Tibial artery (tissue), 4 donors: ENCODE results near the gene RNF207.
A peak's percentile ranks its signal among the peaks of the same experiment; 100 is the strongest.

Experiments used
- DNase-seq, 2 donors: peaks; one replicate each; pipeline ENCODE4 v3.0.0-alpha.2; 2019
- H3K27ac ChIP-seq, 2 donors: fragments of 200-600 bp; sonication (generic) in 1 of 2; 1 replicate in 1 of 2; 2 replicates in 1 of 2; pipeline ENCODE4 v1.5.1; 2018 to 2019; ENCODE audit warnings: mild to moderate bottlenecking in 1 of 2
- H3K27me3 ChIP-seq, 2 donors: fragments of 200-600 bp; sonication (generic) in 1 of 2; one replicate each; pipeline versions ENCODE4 v1.5.1 to v1.6.0; 2016 to 2019
- H3K36me3 ChIP-seq, 3 donors: fragments of 200-600 bp; sonication (generic) in 2 of 3; one replicate each; pipeline ENCODE4 v1.5.1; 2016 to 2019; ENCODE audit warnings: mild to moderate bottlenecking in 2 of 3
- H3K4me1 ChIP-seq, 4 donors: fragments of 200-600 bp; sonication (generic) in 2 of 4; 1 replicate in 3 of 4; 2 replicates in 1 of 4; pipeline ENCODE4 v1.5.1; 2016 to 2019
- H3K4me3 ChIP-seq, 2 donors: fragments of 200-600 bp; sonication (generic) in 1 of 2; 1 replicate in 1 of 2; 2 replicates in 1 of 2; pipeline ENCODE4 v1.5.1; 2018 to 2019; ENCODE audit warnings: mild to moderate bottlenecking in 2 of 2
- H3K9me3 ChIP-seq, 3 donors: fragments of 200-600 bp; sonication (generic) in 1 of 3; one replicate each; pipeline ENCODE4 v1.5.1; 2016 to 2019
- CTCF ChIP-seq, 2 experiments: fragments of 200-600 bp in 1 of 2; fragments of 450-650 bp in 1 of 2; IDR thresholded peaks; one replicate each; pipeline ENCODE4 v1.5.1; 2017 to 2019; ENCODE audit warnings: antibody characterized with exemption in 2 of 2, mild to moderate bottlenecking in 1 of 2, moderate library complexity in 1 of 2
- intact Hi-C: fragments of 100-400 bp; cut with DNase I; formaldehyde crosslinking; loops from one replicate; pipeline ENCODE4 v1.15.0; 2023; ENCODE audit warnings: low total_unique reads

Gene RNF207

GRCh38 chr1:6199298-6200187 lies 6.4 kb upstream of the RNF207 start, which contains the start of gene RPL22:
TSS of gene RPL22 (minus strand) at chr1:6199595. CDS start at chr1:6199573, 22 bp downstream.
- H3K27ac ChIP-seq, result peak within 1 kb of the TSS; percentile 71 to 84
- peaks cover 17 to 30% (median 28%) of the 10 kb centered on the region in 3 donors for H3K36me3 ChIP-seq
- DNase-seq, result peak; percentile 99
- H3K27me3 ChIP-seq, result no peaks in the 10 kb centered on the region
- H3K4me3 ChIP-seq, result peak within 1 kb of the TSS; percentile 92 to 97
- intact Hi-C loops, result loop anchor here (2.0 to 5.0 kb wide), 2 partner anchors 38 to 193 kb away; partner anchors contain the start of genes ACOT7 and ICMT
- TF ChIP-seq CTCF (IDR thresholded peaks at IDR 0.05), result no peak
- H3K4me1 ChIP-seq, result peaks cover 0 to 31% (median 21%) of the 10 kb centered on the region in 4 donors
- H3K9me3 ChIP-seq, result no peaks in the 10 kb centered on the region

DNA sequence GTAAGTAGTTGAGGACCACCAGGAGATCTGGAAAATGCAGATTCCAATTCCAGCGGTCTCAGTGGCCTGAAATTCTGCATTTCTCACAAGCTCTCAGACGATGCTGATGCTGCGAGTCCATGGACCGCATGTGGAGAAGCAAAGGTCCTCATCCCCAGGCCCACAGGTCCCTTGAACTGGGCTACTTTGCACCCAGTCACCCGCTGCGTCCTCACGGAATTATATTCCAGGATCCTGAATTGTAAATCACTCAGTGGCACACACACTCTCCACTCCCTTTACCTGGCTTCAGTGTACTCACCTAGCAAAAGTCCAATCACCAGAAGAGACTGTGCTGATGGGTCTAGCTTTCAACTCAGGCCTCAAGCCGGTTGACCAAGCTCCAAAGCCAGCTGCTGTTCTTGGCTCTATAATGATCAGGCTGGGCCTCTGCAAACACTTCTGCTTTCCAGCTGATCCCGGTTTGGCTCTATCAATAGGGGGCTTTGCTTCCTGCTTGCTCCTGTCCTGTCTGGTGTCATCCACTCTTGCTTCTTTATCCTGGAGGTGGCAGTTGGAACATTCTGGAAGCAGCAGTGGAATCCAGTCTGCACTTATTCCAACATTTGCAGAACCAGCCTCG lies 5.6 kb upstream of the RNF207 start:
- intact Hi-C loops, result no loop called here
- peaks cover 0 to 38% (median 29%) of the 10 kb centered on the region in 4 donors for H3K4me1 ChIP-seq
- peak overlapping the region; percentile 92 to 97 for H3K4me3 ChIP-seq

DNA sequence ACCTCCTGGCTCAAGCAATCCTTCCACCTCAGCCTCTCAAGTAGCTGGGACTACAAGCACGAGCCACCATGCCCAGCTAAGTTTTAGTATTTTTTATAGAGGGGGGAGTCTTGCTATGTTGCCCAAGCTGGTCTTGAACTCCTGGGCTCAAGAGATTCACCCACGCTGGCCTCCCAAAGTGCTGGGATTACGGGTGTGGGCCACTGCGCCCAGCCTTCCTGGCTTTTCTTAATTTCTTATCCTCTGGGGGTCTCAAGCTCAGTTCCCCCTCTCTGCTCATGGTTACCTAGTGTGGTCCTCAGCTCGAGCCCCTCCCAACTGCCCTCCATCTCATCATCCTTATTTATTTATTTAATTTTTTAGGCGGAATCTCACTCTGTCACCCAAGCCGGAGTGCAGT lies 3.7 kb upstream of the RNF207 start:
- Histone ChIP-seq H3K36me3 (peaks cover 0 to 3% (median 1%) of the 10 kb centered on the region in 3 donors), H3K4me3 (no peak overlapping the region), H3K4me1 (peaks cover 0 to 51% (median 42%) of the 10 kb centered on the region in 4 donors), H3K9me3 (no peaks in the 10 kb centered on the region), H3K27me3 (no peaks in the 10 kb centered on the region), H3K27ac (no peak overlapping the region)
- no peak for TF ChIP-seq CTCF (IDR thresholded peaks at IDR 0.05)
- intact Hi-C loops, result no loop called here
- DNase-seq, result no peak

More for the DNA sequence above, 5.6 kb upstream of the RNF207 start:
- TF ChIP-seq CTCF (IDR thresholded peaks at IDR 0.05), result no peak
- no peak for DNase-seq
- peaks cover 10 to 23% (median 21%) of the 10 kb centered on the region in 3 donors for H3K36me3 ChIP-seq
- no peaks in the 10 kb centered on the region for H3K27me3 ChIP-seq
- no peaks in the 10 kb centered on the region for H3K9me3 ChIP-seq
- peak overlapping the region; percentile 71 to 84 for H3K27ac ChIP-seq

DNA sequence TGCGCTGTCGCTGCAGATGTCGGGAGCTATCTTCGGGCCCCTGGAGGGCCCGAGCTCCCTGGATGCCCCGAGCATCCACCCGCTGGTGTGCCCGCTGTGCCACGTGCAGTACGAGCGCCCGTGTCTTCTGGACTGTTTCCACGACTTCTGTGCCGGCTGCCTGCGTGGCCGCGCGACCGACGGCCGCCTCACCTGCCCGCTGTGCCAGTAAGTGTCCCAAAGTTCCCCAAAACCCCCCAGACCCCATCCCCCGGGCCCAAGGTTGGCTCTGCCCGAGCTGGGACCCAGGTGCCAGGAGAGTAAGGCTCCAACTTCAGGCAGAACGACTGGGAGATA lies 569 bp downstream of the RNF207 start:
- Histone ChIP-seq H3K4me3 (peak overlapping the region; percentile 57 to 58), H3K27ac (peak overlapping the region; percentile 63 to 72), H3K9me3 (no peaks in the 10 kb centered on the region), H3K4me1 (peaks cover 0 to 45% (median 32%) of the 10 kb centered on the region in 4 donors), H3K27me3 (no peaks in the 10 kb centered on the region), H3K36me3 (peaks cover 0 to 8% (median 0%) of the 10 kb centered on the region in 3 donors)
- no peak for DNase-seq
- no peak for TF ChIP-seq CTCF (IDR thresholded peaks at IDR 0.05)
- intact Hi-C loops, result no loop called here

DNA sequence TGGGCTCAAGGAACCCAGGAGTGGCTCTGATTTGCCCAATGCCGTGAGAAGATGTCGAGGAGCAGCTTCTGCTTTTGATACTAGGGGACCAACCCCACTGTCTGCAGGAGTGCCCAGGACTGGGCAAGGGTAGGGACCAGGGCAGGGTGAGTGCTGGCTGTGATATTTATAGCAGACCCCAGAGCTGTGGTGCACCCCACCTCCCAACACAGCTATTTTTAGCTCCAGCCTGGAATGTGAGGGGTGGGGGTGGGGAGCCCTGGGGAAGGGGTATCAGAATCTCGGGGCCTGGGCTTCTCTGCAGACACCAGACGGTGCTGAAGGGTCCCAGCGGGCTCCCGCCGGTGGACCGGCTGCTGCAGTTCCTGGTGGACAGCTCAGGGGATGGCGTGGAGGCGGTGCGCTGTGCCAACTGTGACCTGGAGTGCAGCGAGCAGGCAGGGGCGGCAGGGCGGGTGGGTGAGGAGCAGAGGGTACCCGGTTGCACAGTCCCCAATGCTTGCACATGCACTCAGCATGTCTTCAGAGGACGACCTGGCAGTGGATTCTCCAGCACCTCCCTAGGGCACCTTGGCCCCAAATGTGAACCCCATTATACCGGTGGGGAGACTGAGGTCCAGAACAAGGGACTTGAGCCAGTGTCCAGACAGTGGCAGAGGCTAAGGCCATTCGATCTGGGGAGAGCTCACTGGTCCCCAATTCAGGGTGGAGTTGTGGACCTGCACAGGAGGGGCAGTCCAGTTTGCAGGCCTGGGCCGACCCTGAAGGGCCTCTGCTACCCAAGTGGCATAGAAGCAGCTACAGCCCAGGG lies 1.4 kb downstream of the RNF207 start:
- Histone ChIP-seq H3K4me1 (peaks cover 0 to 45% (median 32%) of the 10 kb centered on the region in 4 donors), H3K9me3 (no peaks in the 10 kb centered on the region), H3K27ac (no peak overlapping the region), H3K36me3 (peaks cover 0 to 16% (median 0%) of the 10 kb centered on the region in 3 donors), H3K4me3 (no peak overlapping the region), H3K27me3 (no peaks in the 10 kb centered on the region)
- DNase-seq, result no peak
- TF ChIP-seq CTCF (IDR thresholded peaks at IDR 0.05), result no peak
- intact Hi-C loops, result no loop called here
